ENCODE data around the gene OSR1. TPM values are rescaled to one million over a fixed set of nuclear protein-coding genes. Genes with fewer than 3 reads are reported as not detected.

OSR1 gene
- total RNA-seq, 1 experiment from 2014 or later = 2.6 TPM

GRCh38 chr2:19351899-19352697 is 6.3 kb downstream of the OSR1 start:
- no peak for ATAC-seq
- DNase-seq (ENCODE audit: low read depth, low spot score) = no peak
- Histone ChIP-seq H3K36me3 (ENCODE audit: control insufficient read depth in 1 of 2, insufficient read depth in 2 of 2, low read length in 2 of 2) (no peaks in the 10 kb centered on the region; a peak in 1 of 4 replicates), H3K79me2 (ENCODE audit: insufficient read depth, low read length) (0 out of 2 replicates have a peak, but pooled peaks cover 5% of the 10 kb centered on the region), H4K20me1 (ENCODE audit: insufficient read depth) (no peaks in the 10 kb centered on the region), H3K27me3 (ENCODE audit: insufficient read depth, low read length) (no peaks in the 10 kb centered on the region), H3K9me2 (ENCODE audit: insufficient read depth) (no peaks in the 10 kb centered on the region), H2AFZ (ENCODE audit: low read depth, low read length, poor library complexity, severe bottlenecking) (no peak overlapping the region), H3K9me3 (ENCODE audit: control insufficient read depth in 1 of 2, insufficient read depth in 1 of 2, low read depth in 1 of 2, low read length in 2 of 2) (no peaks in the 10 kb centered on the region), H3K4me3 (replicated peaks in 1 of 2; ENCODE audit: low read depth in 1 of 2, low read length in 2 of 2) (no peak overlapping the region), H3K9ac (ENCODE audit: low read length) (no peak overlapping the region), H3K4me1 (ENCODE audit: control insufficient read depth in 1 of 2, insufficient read depth in 2 of 2, low read length in 2 of 2) (peaks cover 0 to 5% of the 10 kb centered on the region in 2 experiments; a peak in 2 of 4 replicates), H3K27ac (ENCODE audit: low read depth, low read length) (no peak overlapping the region), H3K4me2 (ENCODE audit: low read length) (no peak overlapping the region)
- CTCF ChIA-PET = no interaction called here
- BruUV-seq (replicated peaks) = no TSS peak
- intact Hi-C loops (cut with micrococcal nuclease) = no loop called here
- POLR2A ChIA-PET = no interaction called here
- RAD21 ChIA-PET (ENCODE audit: low non-redundant PET in 1 of 2, low total read pairs in 2 of 2, uncharacterized antibody in 2 of 2, unreplicated experiment in 2 of 2) = no interaction called here
- TF ChIP-seq REST (IDR thresholded peaks at IDR 0.05; ENCODE audit: low read depth) = no peak

GRCh38 chr2:19351499-19351898 is 6.9 kb downstream of the OSR1 start:
- ATAC-seq (no peak), DNase-seq (ENCODE audit: low read depth, low spot score) (no peak)
- H3K4me2 ChIP-seq (ENCODE audit: low read length) = no peak overlapping the region
- no peaks in the 10 kb centered on the region for H3K27me3 ChIP-seq (ENCODE audit: insufficient read depth, low read length)
- H3K36me3 ChIP-seq (ENCODE audit: control insufficient read depth in 1 of 2, insufficient read depth in 2 of 2, low read length in 2 of 2) = no peaks in the 10 kb centered on the region; a peak in 1 of 4 replicates
- H3K27ac ChIP-seq (ENCODE audit: low read depth, low read length) = no peak overlapping the region
- intact Hi-C loops (cut with micrococcal nuclease) = no loop called here
- no peaks in the 10 kb centered on the region for H3K9me3 ChIP-seq (ENCODE audit: control insufficient read depth in 1 of 2, insufficient read depth in 1 of 2, low read depth in 1 of 2, low read length in 2 of 2)
- no peaks in the 10 kb centered on the region for H3K9me2 ChIP-seq (ENCODE audit: insufficient read depth)
- H3K4me3 ChIP-seq (replicated peaks in 1 of 2; ENCODE audit: low read depth in 1 of 2, low read length in 2 of 2) = no peak overlapping the region
- no peak overlapping the region for H3K9ac ChIP-seq (ENCODE audit: low read length)
- ChIA-PET CTCF (no interaction called here), POLR2A (no interaction called here), RAD21 (ENCODE audit: low non-redundant PET in 1 of 2, low total read pairs in 2 of 2, uncharacterized antibody in 2 of 2, unreplicated experiment in 2 of 2) (no interaction called here)
- H3K79me2 ChIP-seq (ENCODE audit: insufficient read depth, low read length) = 0 out of 2 replicates have a peak, but pooled peaks cover 5% of the 10 kb centered on the region
- no TSS peak for BruUV-seq (replicated peaks)
- no peaks in the 10 kb centered on the region for H4K20me1 ChIP-seq (ENCODE audit: insufficient read depth)
- H3K4me1 ChIP-seq (ENCODE audit: control insufficient read depth in 1 of 2, insufficient read depth in 2 of 2, low read length in 2 of 2) = peaks cover 0 to 10% of the 10 kb centered on the region in 2 experiments; a peak in 2 of 4 replicates
- no peak overlapping the region for H2AFZ ChIP-seq (ENCODE audit: low read depth, low read length, poor library complexity, severe bottlenecking)
- TF ChIP-seq CEBPB (IDR thresholded peaks at IDR 0.05; ENCODE audit: low read depth) = no peak
- TF ChIP-seq ZNF274 (IDR thresholded peaks at IDR 0.05; ENCODE audit: low read depth, low read length) = no peak
- no peak for TF ChIP-seq RAD21 (IDR thresholded peaks at IDR 0.05; ENCODE audit: low read depth)
- no peak for TF ChIP-seq ELF1 (IDR thresholded peaks at IDR 0.05; ENCODE audit: borderline replicate concordance, low read depth)
- no peak for TF ChIP-seq SRF (IDR thresholded peaks at IDR 0.05; ENCODE audit: low read depth)
- no peak for TF ChIP-seq ZFX (IDR thresholded peaks at IDR 0.05)
- TF ChIP-seq EGR1 (IDR thresholded peaks at IDR 0.05; ENCODE audit: low read depth) = no peak
- no peak for TF ChIP-seq REST (IDR thresholded peaks at IDR 0.05; ENCODE audit: low read depth)
- TF ChIP-seq CTCF (IDR thresholded peaks at IDR 0.05 in 2 of 3, conservative IDR thresholded peaks at IDR 0.05 in 1 of 3; ENCODE audit: borderline replicate concordance in 1 of 3, insufficient read depth in 1 of 3, low read depth in 2 of 3, low read length in 2 of 3) = no peak
- no peak for TF ChIP-seq POLR2A (IDR thresholded peaks at IDR 0.05; ENCODE audit: borderline replicate concordance, extremely low read depth, insufficient read depth, insufficient read length)

Data from HCT116 (cell line).